Measurements from ENCODE around the gene PCDHB4.

GRCh38 chr5:141121563-141121962 lies at the start of gene PCDHB4:
- TF ChIP-seq CTCF (IDR thresholded peaks at IDR 0.05) (peak in 1 of 6 experiments; percentile 19), POLR2A (IDR thresholded peaks at IDR 0.05) (no peak), POLR2AphosphoS5 (IDR thresholded peaks at IDR 0.05) (no peak)

Data from upper lobe of left lung (tissue), 4 donors.